GM12891 (cell line): ENCODE data around the gene BCHE.

Experiments used
- PAX5 ChIP-seq: IDR thresholded peaks from 2 replicates; pipeline ENCODE4 v1.6.1; 2011; ENCODE audit warnings: low read length, moderate library complexity, mild to moderate bottlenecking; ENCODE audit not compliant: insufficient read depth, severe bottlenecking
- POLR2A ChIP-seq: IDR thresholded peaks from 2 replicates; pipeline ENCODE4 v1.6.1; 2011; ENCODE audit warnings: low read depth, low read length, control low read depth
- POLR2AphosphoS5 ChIP-seq: IDR thresholded peaks from 2 replicates; pipeline ENCODE4 v1.6.1; 2011; ENCODE audit warnings: low read depth, low read length, control low read depth
- POU2F2 ChIP-seq: IDR thresholded peaks from 2 replicates; pipeline ENCODE4 v1.6.1; 2011; ENCODE audit warnings: low read depth, mild to moderate bottlenecking, control low read depth, low read length, moderate library complexity
- SPI1 ChIP-seq: IDR thresholded peaks from 2 replicates; pipeline ENCODE4 v1.6.1; 2011; ENCODE audit warnings: low read depth, low read length, control low read depth
- TAF1 ChIP-seq: IDR thresholded peaks from 2 replicates; pipeline ENCODE4 v1.6.1; 2011; ENCODE audit warnings: low read depth, low read length, control low read depth

DNA sequence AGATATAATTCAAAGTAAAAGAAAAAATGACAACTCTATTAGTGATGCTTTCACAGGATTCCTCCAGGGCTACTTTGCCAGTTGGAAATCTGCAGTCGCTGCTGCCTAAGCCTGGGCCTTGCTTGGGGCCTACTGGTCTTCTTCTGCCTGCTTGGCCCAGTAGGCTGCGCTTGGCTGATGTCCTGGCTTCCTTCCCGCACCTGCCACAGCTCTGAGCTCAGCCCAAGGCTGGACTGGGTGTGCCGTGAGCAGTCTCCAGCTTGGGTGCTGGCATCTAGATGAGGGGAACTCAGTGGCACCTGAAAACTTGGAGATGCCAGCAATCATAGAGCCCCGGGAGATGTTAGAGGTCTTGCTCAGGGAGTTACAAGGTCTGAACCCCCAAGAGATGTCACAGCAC is 108.3 kb downstream of the BCHE start:
- TF ChIP-seq POLR2A (no peak), POLR2AphosphoS5 (no peak), POU2F2 (no peak), TAF1 (no peak), SPI1 (no peak), PAX5 (no peak)
